ENCODE data around the gene TANGO2.

The TANGO2 gene

DNA sequence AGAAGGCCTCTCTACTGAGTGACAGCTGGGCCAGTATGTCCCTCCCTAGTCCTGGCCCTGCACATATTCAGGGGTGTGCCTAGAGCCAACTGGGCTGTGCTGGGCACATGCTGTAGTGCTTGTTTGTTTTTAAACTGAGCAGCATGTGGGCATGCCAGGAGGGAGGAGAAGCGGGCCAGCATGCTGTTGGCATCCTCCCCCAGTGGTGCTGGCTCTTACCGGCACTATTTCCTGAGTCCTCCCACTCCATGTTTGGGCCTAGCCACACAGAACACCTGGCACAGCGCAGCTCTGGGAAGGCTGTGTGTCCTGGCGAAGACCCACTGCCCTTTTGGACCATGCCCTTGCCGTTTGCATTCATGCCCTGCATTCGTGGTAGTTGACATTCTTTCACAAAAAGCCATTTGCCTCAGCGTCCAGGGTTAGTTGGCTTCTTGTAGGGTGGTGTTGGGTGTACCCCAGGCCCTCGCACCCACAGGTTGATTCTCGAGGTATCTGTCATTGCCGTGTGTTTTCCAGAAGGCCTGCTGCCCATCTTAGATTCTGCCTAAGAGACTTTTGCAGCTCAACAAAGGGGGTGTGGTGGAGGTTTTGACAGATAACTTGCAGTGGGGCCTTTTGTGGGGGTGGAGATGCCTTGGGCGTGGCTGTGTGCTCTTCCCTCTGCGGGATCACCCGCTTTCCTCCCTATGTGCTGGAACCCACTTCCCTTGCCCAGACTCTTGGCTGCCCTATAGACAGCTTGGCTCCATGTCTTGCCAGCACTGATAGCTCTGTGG lies 72.7 kb downstream of the TANGO2 start:
- no peak for DNase-seq (ENCODE audit: low spot score)
- TF ChIP-seq, protein P1, sequence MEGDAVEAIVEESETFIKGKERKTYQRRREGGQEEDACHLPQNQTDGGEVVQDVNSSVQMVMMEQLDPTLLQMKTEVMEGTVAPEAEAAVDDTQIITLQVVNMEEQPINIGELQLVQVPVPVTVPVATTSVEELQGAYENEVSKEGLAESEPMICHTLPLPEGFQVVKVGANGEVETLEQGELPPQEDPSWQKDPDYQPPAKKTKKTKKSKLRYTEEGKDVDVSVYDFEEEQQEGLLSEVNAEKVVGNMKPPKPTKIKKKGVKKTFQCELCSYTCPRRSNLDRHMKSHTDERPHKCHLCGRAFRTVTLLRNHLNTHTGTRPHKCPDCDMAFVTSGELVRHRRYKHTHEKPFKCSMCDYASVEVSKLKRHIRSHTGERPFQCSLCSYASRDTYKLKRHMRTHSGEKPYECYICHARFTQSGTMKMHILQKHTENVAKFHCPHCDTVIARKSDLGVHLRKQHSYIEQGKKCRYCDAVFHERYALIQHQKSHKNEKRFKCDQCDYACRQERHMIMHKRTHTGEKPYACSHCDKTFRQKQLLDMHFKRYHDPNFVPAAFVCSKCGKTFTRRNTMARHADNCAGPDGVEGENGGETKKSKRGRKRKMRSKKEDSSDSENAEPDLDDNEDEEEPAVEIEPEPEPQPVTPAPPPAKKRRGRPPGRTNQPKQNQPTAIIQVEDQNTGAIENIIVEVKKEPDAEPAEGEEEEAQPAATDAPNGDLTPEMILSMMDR (IDR thresholded peaks at IDR 0.05; ENCODE audit: borderline replicate concordance, control extremely low read depth, extremely low read depth, insufficient read depth, missing control alignments) = no peak
- in situ Hi-C loops (cut with MboI; ENCODE audit: low sequenced_read_pairs, unreplicated experiment) = no loop called here

DNA sequence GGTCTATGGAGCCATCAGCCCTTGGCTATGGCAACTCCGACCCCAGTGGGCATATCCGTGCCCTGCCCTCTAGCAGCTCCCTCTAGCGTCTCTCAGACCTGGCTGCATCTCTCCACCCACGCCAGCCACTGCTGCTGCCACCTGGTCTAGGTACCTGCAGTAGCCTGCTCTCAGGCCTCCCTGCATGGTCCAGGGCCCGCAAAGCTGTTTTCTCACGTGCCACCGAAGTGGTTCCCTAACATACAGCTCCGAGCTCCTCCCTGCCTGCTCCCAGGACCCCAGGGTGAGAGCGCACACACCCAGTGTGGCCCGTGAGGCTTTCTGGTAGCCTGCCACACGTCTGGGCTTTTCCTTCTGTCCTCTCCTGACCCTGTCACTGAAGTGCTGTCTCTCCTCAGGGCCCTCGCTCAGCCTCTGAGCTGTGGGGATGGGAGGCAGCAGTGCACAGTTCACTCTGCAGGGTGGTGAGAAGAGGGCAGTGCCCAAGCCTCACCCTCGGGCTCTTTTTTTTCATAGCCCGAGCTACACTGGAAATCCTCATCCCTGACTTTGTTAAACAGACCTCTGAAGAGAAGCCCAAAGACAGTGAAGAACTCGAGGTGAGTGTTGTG lies 73.4 kb downstream of the TANGO2 start:
- TF ChIP-seq, protein P1 (IDR thresholded peaks at IDR 0.05; ENCODE audit: borderline replicate concordance, control extremely low read depth, extremely low read depth, insufficient read depth, missing control alignments) = no peak
- no peak for DNase-seq (ENCODE audit: low spot score)
- in situ Hi-C loops (cut with MboI; ENCODE audit: low sequenced_read_pairs, unreplicated experiment) = no loop called here

DNA sequence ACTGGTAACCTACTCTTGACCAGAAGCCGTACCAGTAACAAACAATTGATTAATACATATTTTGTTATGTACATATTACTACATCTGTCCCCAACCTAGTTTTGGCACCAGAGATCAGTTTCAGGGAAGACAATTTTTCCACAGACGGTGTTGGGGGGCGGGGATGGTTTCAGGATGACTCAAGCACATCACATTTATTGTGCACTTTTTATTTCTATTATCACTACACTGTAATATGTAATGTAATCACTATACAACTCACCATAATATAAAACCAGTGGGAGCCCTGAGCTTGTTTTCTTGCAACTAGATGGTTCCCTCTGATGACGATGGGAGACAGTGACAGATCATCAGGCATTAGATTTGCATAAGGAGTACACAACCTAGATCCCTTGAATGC lies 74.6 kb downstream of the TANGO2 start:
- no peak for DNase-seq (ENCODE audit: low spot score)
- in situ Hi-C loops (cut with MboI; ENCODE audit: low sequenced_read_pairs, unreplicated experiment) = no loop called here
- TF ChIP-seq, protein P1 (IDR thresholded peaks at IDR 0.05; ENCODE audit: borderline replicate concordance, control extremely low read depth, extremely low read depth, insufficient read depth, missing control alignments) = no peak

DNA sequence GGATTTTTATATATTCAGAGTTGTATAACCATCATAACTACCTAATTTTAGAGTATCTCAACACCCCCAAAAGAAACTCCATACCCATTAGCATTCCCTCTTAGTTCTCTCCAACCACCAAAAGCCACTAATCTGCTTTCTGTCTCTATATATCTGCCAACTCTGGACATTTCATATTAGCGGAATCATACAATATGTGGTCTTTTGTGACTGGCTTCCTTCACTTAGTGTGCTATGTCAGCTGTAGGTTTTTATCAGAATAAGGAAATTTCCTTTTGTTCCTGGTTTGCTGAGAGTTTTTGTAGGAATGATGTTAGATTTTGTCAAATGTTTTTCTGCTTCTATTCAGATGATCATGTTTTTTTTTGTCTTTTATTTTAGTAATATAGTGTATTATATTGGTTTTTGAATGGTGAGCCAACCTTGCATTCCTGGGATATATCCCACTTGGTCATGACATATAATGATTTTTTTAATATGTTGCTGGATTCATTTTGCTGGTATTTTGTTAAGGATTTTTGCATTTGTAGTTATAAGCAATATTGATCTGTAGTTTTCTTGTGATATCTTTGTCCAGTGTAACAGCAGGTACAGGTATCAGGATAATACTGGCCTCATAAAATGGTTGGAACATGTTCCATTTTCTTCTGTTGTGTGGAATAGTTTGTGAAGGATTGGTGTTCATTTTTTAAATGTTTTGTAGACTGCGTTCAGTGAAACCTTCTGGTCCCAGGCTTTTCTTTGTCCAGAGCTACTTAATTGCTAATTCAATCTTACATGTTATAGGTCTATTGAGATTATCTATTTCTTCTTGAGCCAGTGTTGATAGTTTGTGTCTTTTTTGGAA lies 75.9 kb downstream of the TANGO2 start:
- no peak for DNase-seq (ENCODE audit: low spot score)
- in situ Hi-C loops (cut with MboI; ENCODE audit: low sequenced_read_pairs, unreplicated experiment) = no loop called here
- TF ChIP-seq, protein P1 (IDR thresholded peaks at IDR 0.05; ENCODE audit: borderline replicate concordance, control extremely low read depth, extremely low read depth, insufficient read depth, missing control alignments) = no peak

DNA sequence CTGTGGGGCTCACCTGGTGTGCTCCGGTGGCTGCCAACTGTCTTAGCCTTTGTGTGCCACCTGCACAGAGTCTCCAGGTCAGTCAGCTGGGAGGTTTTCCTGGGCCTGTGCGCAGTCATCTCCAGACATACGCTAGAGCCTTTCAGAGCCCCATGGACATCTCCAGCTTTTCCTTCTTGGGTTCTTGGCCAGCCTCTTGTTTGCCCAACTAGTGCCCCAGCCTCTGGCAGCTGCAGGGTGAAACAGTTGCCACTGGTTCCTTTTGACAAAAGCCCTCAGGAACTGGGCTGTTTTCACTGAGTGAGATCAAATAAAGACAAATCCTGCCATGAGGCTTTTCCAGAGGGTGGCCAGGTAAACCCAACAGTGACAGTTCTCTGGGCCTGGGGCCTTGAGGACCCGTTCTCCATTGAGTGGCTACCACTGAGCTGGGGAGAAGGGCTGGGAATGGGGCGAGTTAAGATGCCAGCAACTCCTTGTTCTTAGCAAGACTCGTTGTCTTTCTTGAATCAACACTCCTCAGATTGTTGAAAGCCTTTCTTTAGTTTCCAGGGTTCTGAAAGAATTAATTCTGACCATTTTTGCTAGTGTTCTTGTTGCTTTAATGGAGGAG lies 78.3 kb downstream of the TANGO2 start:
- TF ChIP-seq, protein P1 (IDR thresholded peaks at IDR 0.05; ENCODE audit: borderline replicate concordance, control extremely low read depth, extremely low read depth, insufficient read depth, missing control alignments) = no peak
- DNase-seq (ENCODE audit: low spot score) = no peak
- in situ Hi-C loops (cut with MboI; ENCODE audit: low sequenced_read_pairs, unreplicated experiment) = no loop called here

DNA sequence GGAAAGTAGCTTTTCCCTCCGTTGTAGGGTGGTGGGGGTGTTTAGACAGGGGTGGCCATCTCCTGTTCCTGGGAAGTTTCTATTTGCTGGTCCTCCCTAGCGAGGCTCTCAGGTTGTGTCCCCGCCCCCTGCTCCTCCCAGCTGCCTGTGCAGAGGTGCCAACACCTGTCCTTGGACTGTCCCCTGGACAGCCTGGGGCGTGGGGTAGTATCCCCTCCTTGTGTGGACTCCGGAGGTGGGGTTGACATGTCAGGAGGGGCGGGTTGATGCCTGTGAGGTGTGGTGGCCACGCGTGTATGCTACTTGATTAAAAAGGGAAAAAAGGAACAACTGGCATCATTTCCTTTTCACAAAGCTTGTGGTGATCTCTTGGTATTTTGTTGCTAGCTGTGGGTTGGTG lies 80.7 kb downstream of the TANGO2 start:
- in situ Hi-C loops (cut with MboI; ENCODE audit: low sequenced_read_pairs, unreplicated experiment) = no loop called here
- no peak for DNase-seq (ENCODE audit: low spot score)
- TF ChIP-seq, protein P1 (IDR thresholded peaks at IDR 0.05; ENCODE audit: borderline replicate concordance, control extremely low read depth, extremely low read depth, insufficient read depth, missing control alignments) = no peak
